ENCODE measurements around the gene NCOA7.
"Not testable (repeated sequence)": the region's sequence is repeated elsewhere in the genome, so short reads cannot be mapped to it uniquely, and the experiment has no call there.

Gene NCOA7

GRCh38 chr6:125769147-125769783 lies 21.5 kb upstream of the NCOA7 start:
- TF ChIP-seq CTCF (IDR thresholded peaks at IDR 0.05; ENCODE audit: borderline replicate concordance, insufficient read depth, low read depth, low read length): no peak
- H3K4me3 ChIP-seq (ENCODE audit: low read depth, low read length): no peak overlapping the region

GRCh38 chr6:125773387-125774341 lies 17.1 kb upstream of the NCOA7 start:
- no peak for TF ChIP-seq CTCF (IDR thresholded peaks at IDR 0.05; ENCODE audit: borderline replicate concordance, insufficient read depth, low read depth, low read length)
- no peak overlapping the region for H3K4me3 ChIP-seq (ENCODE audit: low read depth, low read length)

DNA sequence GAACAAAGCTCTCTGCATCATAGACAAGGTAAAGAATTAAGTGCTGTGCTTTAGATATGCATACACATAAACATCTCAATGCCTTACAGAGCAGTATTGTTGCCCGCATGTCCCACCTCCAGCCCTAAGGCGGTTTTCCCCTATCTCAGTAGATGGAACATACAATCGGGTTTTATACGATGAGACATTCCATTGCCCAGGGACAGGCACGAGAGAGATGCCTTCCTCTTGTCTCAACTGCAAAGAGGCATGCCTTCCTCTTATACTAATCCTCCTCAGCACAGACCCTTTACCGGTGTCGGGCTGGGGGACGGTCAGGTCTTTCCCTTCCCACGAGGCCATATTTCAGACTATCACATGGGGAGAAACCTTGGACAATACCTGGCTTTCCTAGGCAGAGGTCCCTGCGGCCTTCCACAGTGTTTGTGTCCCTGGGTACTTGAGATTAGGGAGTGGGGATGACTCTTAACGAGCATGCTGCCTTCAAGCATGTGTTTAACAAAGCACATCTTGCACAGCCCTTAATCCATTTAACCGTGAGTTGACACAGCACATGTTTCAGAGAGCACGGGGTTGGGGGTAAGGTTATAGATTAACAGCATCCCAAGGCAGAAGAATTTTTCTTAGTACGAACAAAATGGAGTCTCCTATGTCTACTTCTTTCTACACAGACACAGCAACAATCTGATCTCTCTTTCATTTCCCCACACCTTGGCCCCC lies 14.5 kb upstream of the NCOA7 start:
- H3K4me3 ChIP-seq (ENCODE audit: low read depth, low read length): not testable (repeated sequence)

DNA sequence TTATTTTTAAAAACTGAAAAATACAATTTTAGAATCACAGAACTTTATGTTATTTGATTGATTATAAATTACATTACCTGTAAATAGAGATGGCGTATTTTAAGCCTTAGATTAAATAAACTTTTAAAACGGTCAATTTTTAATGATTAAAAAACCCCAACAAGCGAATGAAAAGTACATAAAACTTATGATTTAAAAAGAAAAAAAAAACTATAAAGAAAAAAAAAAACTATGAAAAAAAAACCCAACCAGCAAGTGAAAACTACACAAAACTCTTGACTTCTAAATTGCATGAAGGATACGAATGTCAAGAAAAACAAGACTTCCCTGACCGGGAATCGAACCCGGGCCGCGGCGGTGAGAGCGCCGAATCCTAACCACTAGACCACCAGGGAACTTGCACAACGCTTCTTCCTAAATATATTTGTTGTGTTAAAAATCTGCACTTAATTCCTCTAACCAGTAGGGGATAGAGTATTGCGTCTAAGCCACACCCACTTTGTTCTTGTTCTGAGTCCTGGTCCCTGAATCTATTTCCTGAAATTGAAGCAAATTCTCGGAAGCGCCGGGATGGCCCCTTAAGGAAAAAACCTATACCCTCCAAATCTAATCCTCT lies 10.7 kb upstream of the NCOA7 start:
- peak overlapping the region; percentile 55 for H3K4me3 ChIP-seq (ENCODE audit: low read depth, low read length)
- no peak for TF ChIP-seq CTCF (IDR thresholded peaks at IDR 0.05; ENCODE audit: borderline replicate concordance, insufficient read depth, low read depth, low read length)

DNA sequence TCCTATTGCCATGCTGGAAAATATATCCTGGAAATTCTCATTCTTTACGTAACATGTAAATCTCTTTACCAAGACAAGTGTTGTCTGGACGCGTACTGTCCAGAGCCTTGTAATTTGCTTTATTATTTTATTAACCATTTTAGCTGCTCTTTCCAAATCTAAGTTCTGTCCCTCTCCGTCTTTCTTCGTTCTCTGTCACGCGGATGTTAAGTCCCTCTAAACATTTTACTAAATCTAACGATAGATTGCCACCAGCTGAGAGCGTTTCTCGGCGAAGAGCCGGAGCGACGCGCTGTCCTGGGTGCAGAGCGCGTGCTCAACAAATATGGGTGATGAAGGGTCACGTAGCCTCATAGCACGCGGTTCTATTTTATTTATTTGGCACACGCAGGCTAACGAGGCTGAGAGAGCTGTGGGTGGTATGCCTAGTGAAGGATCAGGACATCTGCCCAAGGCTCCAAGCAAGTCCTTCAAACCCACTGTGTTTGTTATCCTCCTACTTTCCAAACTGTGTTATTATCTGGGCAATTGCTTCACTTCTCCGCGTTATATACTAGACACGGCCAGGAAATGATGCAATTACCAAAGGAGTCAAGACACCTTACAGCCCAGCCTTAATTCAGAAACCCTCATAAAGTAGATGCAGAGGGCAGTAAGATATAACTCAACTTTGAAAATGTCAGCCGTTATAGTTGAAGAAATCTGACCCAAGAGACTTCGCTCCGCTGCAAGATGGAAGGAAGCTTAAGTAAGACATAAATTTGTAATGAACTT lies 10.0 kb upstream of the NCOA7 start:
- peak overlapping the region; percentile 55 for H3K4me3 ChIP-seq (ENCODE audit: low read depth, low read length)
- no peak for TF ChIP-seq CTCF (IDR thresholded peaks at IDR 0.05; ENCODE audit: borderline replicate concordance, insufficient read depth, low read depth, low read length)

DNA sequence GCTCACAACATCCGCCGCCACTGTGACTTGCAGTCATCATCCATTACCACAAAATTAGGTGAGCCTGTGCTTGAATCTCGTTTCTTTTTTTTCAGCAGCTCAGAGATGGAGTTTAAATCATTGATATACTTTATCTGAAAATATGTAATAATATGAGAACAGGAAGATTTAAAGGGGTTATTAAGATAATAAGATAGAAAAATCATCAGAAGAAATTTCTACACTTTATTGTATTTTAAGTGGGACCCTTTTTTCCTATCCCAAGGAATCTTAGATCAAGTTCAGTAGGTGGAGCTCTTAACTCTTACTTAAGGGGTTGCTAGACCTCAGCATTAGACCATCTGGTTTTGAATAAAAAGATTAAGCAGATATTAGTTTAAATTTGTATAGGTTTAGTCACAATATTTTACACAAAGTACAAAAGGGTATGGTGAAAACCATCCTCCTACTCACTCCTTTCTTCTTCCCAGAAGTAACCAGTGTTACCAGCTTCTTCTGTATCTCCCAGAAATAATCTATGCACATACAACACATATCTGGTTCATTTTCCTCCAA lies 9.4 kb upstream of the NCOA7 start:
- H3K4me3 ChIP-seq (ENCODE audit: low read depth, low read length): peak overlapping the region; percentile 55
- no peak for TF ChIP-seq CTCF (IDR thresholded peaks at IDR 0.05; ENCODE audit: borderline replicate concordance, insufficient read depth, low read depth, low read length)
